K562 (cell line): ENCODE data around the gene LMOD1.
A peak's percentile ranks its signal among the peaks of the same experiment; 100 is the strongest.

ENCODE experiments used
- CBX8 ChIP-seq: fragments of 200-600 bp; sonication (generic); IDR thresholded peaks from 2 replicates; pipeline ENCODE4 v1.6.1; 2012; ENCODE audit warnings: borderline replicate concordance, mixed run types, low read depth, mild to moderate bottlenecking, moderate library complexity, mixed read lengths, low read length, control low read depth, inconsistent platforms; ENCODE audit not compliant: poor library complexity, severe bottlenecking; ENCODE audit errors: extremely low read depth
- CHD1 ChIP-seq: fragments of 200-600 bp; sonication (generic); IDR thresholded peaks from one replicate; pipeline ENCODE4 v1.6.1; 2012; ENCODE audit warnings: mild to moderate bottlenecking, moderate library complexity, low read length, inconsistent platforms
- CTCF ChIP-seq, 3 experiments: IDR thresholded peaks in 2 of 3; conservative IDR thresholded peaks in 1 of 3; 2 replicates each; pipeline ENCODE4 v1.5.1; 2011 to 2012; ENCODE audit warnings: low read length in 3 of 3, mild to moderate bottlenecking in 3 of 3, control low read depth in 2 of 3, improper control_type of control experiment in 1 of 3, inconsistent platforms in 1 of 3, low read depth in 1 of 3, mixed read lengths in 1 of 3, moderate library complexity in 1 of 3; ENCODE audit not compliant: insufficient read depth in 2 of 3
- FOXK1 ChIP-seq: sonication (generic); formaldehyde crosslinking; IDR thresholded peaks from 2 replicates; pipeline ENCODE4 v1.8.0; 2022; ENCODE audit warnings: missing genetic modification reagents, mild to moderate bottlenecking, borderline replicate concordance
- FOXP4 ChIP-seq: sonication (generic); formaldehyde crosslinking; IDR thresholded peaks from 2 replicates; pipeline ENCODE4 v1.8.0; 2022; ENCODE audit warnings: mild to moderate bottlenecking, missing genetic modification reagents, borderline replicate concordance
- PBX2 ChIP-seq, 2 experiments: IDR thresholded peaks in 1 of 2; conservative IDR thresholded peaks in 1 of 2; 2 replicates each; pipeline ENCODE4 v1.6.1; 2016; ENCODE audit warnings: low read depth in 2 of 2, mild to moderate bottlenecking in 1 of 2, missing compliant biosample characterization in 1 of 2, missing genetic modification characterization in 1 of 2, moderate library complexity in 1 of 2
- SIN3A ChIP-seq, 2 experiments: fragments of 150-350 bp in 1 of 2; IDR thresholded peaks; 2 replicates each; pipeline ENCODE4 v1.6.1; 2011 to 2016; ENCODE audit warnings: borderline replicate concordance in 2 of 2, low read depth in 2 of 2, low read length in 2 of 2, mild to moderate bottlenecking in 2 of 2, moderate library complexity in 2 of 2; ENCODE audit not compliant: control insufficient read depth in 1 of 2
- SNRNP70 ChIP-seq: fragments of 200-400 bp; formaldehyde crosslinking; optimal IDR thresholded peaks from 2 replicates; pipeline ENCODE3; 2017; ENCODE audit warnings: low read depth, low read length
- SP1 ChIP-seq: sonication (generic); formaldehyde crosslinking; IDR thresholded peaks from 2 replicates; pipeline ENCODE4 v1.8.1; 2022; ENCODE audit warnings: mild to moderate bottlenecking, missing genetic modification reagents

GRCh38 chr1:201941420-201942128, 4.8 kb downstream of the LMOD1 start:
- TF ChIP-seq SIN3A (IDR thresholded peaks at IDR 0.05; ENCODE audit: borderline replicate concordance in 2 of 2, control insufficient read depth in 1 of 2, low read depth in 2 of 2, low read length in 2 of 2) (no peak), PBX2 (CRISPR knock-in tag; IDR thresholded peaks at IDR 0.05; ENCODE audit: low read depth) (no peak), PBX2 (tag; conservative IDR thresholded peaks at IDR 0.05; ENCODE audit: low read depth) (no peak), CBX8 (no peak), FOXK1 (CRISPR knock-in tag) (0 out of 2 replicates have a peak, but pooled peaks have one; percentile 22), CTCF (IDR thresholded peaks at IDR 0.05 in 2 of 3, conservative IDR thresholded peaks at IDR 0.05 in 1 of 3; ENCODE audit: insufficient read depth in 2 of 3, low read depth in 1 of 3, low read length in 3 of 3) (0 out of 6 replicates have a peak, but pooled peaks of 1 of the 3 experiments have one; percentile 26), CHD1 (no peak), FOXP4 (CRISPR knock-in tag) (no peak), SNRNP70 (no peak), SP1 (CRISPR knock-in tag) (no peak)
